ENCODE measurements around the gene FLRT2.

Gene FLRT2

GRCh38 chr14:85501751-85502150 lies 28.2 kb upstream of the FLRT2 start:
- H3K4me3 ChIP-seq (ENCODE audit: control insufficient read depth, low read depth, low read length) = no peak overlapping the region
- TF ChIP-seq, protein P1, sequence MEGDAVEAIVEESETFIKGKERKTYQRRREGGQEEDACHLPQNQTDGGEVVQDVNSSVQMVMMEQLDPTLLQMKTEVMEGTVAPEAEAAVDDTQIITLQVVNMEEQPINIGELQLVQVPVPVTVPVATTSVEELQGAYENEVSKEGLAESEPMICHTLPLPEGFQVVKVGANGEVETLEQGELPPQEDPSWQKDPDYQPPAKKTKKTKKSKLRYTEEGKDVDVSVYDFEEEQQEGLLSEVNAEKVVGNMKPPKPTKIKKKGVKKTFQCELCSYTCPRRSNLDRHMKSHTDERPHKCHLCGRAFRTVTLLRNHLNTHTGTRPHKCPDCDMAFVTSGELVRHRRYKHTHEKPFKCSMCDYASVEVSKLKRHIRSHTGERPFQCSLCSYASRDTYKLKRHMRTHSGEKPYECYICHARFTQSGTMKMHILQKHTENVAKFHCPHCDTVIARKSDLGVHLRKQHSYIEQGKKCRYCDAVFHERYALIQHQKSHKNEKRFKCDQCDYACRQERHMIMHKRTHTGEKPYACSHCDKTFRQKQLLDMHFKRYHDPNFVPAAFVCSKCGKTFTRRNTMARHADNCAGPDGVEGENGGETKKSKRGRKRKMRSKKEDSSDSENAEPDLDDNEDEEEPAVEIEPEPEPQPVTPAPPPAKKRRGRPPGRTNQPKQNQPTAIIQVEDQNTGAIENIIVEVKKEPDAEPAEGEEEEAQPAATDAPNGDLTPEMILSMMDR (conservative IDR thresholded peaks at IDR 0.05; ENCODE audit: control insufficient read depth, insufficient read depth, low read depth, low read length) = no peak
- no peak for DNase-seq (ENCODE audit: low read depth)

GRCh38 chr14:85508863-85509262 lies 21.1 kb upstream of the FLRT2 start:
- DNase-seq (ENCODE audit: low read depth) = no peak
- H3K4me3 ChIP-seq (ENCODE audit: control insufficient read depth, low read depth, low read length) = no peak overlapping the region
- TF ChIP-seq, protein P1 (conservative IDR thresholded peaks at IDR 0.05; ENCODE audit: control insufficient read depth, insufficient read depth, low read depth, low read length) = no peak

DNA sequence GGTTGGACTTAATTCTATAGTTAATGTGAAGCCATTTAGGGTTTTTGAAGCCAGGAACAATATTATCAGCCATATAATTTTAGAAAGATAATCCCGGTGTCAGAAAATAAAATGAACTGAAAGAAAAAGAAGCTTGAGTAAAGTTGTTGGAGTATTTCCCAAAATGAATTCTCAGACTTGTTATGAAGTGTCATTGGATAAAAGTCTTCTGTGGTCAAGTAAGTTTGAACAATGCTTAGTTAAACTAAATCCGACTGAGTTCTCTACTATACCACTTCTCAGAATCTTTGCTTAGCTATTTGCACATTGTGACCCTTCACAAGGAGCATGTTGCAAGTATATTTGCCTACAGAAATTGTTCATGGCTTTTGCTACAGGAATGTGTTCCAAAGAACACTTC lies 17.5 kb upstream of the FLRT2 start:
- no peak overlapping the region for H3K4me3 ChIP-seq (ENCODE audit: control insufficient read depth, low read depth, low read length)
- TF ChIP-seq, protein P1 (conservative IDR thresholded peaks at IDR 0.05; ENCODE audit: control insufficient read depth, insufficient read depth, low read depth, low read length) = no peak
- no peak for DNase-seq (ENCODE audit: low read depth)

DNA sequence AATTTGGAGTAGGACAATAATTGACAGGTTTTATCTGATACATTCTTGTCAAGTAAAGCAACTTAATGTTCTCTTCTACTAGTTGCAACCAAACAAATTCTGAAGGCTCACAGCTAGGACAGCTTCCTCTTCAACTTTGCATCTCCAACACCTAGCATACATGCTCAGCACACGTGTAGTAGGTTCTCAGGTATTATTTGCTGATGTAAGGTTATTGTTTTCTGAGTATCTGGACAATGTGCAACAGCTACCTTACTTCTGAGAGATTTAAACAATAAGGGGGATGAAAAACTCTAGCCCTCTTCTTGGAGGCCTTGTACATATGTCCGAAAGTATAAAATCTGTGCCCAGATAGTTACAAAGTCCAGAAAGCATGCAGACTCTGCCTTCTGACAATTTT lies 15.5 kb upstream of the FLRT2 start:
- TF ChIP-seq, protein P1 (conservative IDR thresholded peaks at IDR 0.05; ENCODE audit: control insufficient read depth, insufficient read depth, low read depth, low read length) = no peak
- no peak for DNase-seq (ENCODE audit: low read depth)
- no peak overlapping the region for H3K4me3 ChIP-seq (ENCODE audit: control insufficient read depth, low read depth, low read length)

DNA sequence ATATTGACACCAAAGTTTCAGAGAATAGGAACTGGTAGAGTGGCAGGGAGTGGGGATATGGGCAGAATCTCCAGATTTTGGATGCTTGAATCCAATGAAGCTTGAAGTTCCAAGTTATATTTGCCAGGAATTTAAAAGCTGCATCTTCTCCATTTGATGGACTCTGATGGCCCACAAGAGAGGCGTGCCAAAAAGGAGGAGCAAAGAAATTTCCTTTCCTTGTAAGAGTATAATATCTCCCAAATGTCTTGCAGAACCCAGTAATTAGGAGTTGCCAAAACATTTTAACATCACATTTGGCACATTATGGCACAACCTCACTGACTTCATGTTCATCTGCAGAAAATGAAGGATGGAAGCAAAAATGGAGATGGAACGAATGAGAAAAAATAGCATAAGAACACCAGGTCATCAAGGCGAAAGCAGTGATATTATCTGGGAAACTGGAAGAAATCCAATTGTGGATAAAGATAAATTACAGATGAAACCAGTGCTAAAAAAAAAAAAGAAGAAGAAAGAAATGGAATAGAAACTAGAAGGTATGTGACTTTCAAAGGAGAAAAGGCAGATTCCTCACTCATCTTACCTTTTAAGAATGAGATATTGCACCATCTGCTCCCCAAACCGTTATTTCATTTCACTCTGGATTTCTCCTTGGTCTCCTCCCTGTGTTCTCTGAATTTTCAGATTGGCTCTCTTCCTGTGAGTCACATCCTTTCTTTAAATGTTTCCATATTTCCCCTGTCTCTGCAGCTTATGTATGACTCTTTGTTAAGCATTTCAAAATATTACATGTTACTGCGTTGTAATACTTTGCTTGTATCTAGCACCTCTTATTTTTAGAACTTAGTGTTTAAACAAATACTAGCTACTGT lies 13.5 kb upstream of the FLRT2 start:
- TF ChIP-seq, protein P1 (conservative IDR thresholded peaks at IDR 0.05; ENCODE audit: control insufficient read depth, insufficient read depth, low read depth, low read length) = no peak
- H3K4me3 ChIP-seq (ENCODE audit: control insufficient read depth, low read depth, low read length) = peak overlapping the region; percentile 28
- peak; percentile 92 for DNase-seq (ENCODE audit: low read depth)

DNA sequence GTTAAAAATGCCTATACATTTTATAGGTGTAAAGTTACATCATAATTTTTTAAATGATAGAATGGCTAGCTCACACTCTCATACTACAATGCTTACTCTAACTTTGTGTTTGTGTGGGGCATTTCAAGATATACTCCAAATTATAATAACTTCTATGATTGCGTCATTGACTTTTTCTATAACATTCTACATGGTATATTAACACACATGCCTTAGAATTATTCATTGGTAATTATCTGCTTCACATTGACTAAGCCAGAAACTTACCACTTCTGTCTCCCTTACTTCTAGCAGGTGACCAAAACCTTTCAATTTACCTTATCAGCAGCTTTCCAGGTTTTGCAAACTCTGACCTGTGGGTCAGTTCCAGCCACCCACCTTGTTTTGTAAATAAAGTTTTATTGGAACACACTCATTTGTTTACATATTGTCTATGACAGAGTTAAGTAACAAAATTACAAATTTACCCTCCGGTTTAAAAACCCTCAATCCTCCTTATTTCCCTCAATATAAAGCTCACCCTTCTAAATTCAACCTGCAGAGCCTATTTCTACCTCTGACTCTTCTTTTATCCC lies 12.7 kb upstream of the FLRT2 start:
- TF ChIP-seq, protein P1 (conservative IDR thresholded peaks at IDR 0.05; ENCODE audit: control insufficient read depth, insufficient read depth, low read depth, low read length) = no peak
- DNase-seq (ENCODE audit: low read depth) = no peak
- no peak overlapping the region for H3K4me3 ChIP-seq (ENCODE audit: control insufficient read depth, low read depth, low read length)
